ENCODE results near the gene DISP3.

Gene DISP3

GRCh38 chr1:11478571-11479374 is at the start of gene DISP3:
DISP3 (plus strand) TSS chr1:11479155; CDS start chr1:11500993, 21,838 bp downstream.
- H3K4me1 ChIP-seq (ENCODE audit: control insufficient read depth, insufficient read depth, low read length) = no peaks in the 10 kb centered on the region
- H3K27me3 ChIP-seq (ENCODE audit: control insufficient read depth, insufficient read depth, low read length) = peaks cover 31% of the 10 kb centered on the region
- H3K9ac ChIP-seq (ENCODE audit: low read length) = no peak within 1 kb of the TSS
- H3K4me3 ChIP-seq (ENCODE audit: low read length) = peak within 1 kb of the TSS; percentile 52
- no peaks in the 10 kb centered on the region for H3K36me3 ChIP-seq (ENCODE audit: control insufficient read depth, insufficient read depth, low read length)
- no peak within 1 kb of the TSS for H3K27ac ChIP-seq (ENCODE audit: low read depth, low read length)

- H3K4me1 ChIP-seq (ENCODE audit: control insufficient read depth, insufficient read depth, low read length) = no peaks in the 10 kb centered on the region
- H3K36me3 ChIP-seq (ENCODE audit: control insufficient read depth, insufficient read depth, low read length) = no peaks in the 10 kb centered on the region
- no peak overlapping the region for H3K27ac ChIP-seq (ENCODE audit: low read depth, low read length)
- H3K9ac ChIP-seq (ENCODE audit: low read length) = no peak overlapping the region
- no peak overlapping the region for H3K4me3 ChIP-seq (ENCODE audit: low read length)
- H3K27me3 ChIP-seq (ENCODE audit: control insufficient read depth, insufficient read depth, low read length) = no peaks in the 10 kb centered on the region
Observed at GRCh38 chr1:11429226-11429625, 49.7 kb upstream of the DISP3 start.

GRCh38 chr1:11429935-11430334 is 49.0 kb upstream of the DISP3 start:
- Histone ChIP-seq H3K27me3 (ENCODE audit: control insufficient read depth, insufficient read depth, low read length) (peaks cover 4% of the 10 kb centered on the region), H3K9ac (ENCODE audit: low read length) (no peak overlapping the region), H3K27ac (ENCODE audit: low read depth, low read length) (no peak overlapping the region), H3K4me3 (ENCODE audit: low read length) (no peak overlapping the region), H3K4me1 (ENCODE audit: control insufficient read depth, insufficient read depth, low read length) (no peaks in the 10 kb centered on the region), H3K36me3 (ENCODE audit: control insufficient read depth, insufficient read depth, low read length) (no peaks in the 10 kb centered on the region)

GRCh38 chr1:11431941-11432507 is 46.9 kb upstream of the DISP3 start:
- Histone ChIP-seq H3K27me3 (ENCODE audit: control insufficient read depth, insufficient read depth, low read length) (peaks cover 4% of the 10 kb centered on the region), H3K27ac (ENCODE audit: low read depth, low read length) (no peak overlapping the region), H3K9ac (ENCODE audit: low read length) (no peak overlapping the region), H3K4me3 (ENCODE audit: low read length) (no peak overlapping the region), H3K4me1 (ENCODE audit: control insufficient read depth, insufficient read depth, low read length) (no peaks in the 10 kb centered on the region), H3K36me3 (ENCODE audit: control insufficient read depth, insufficient read depth, low read length) (no peaks in the 10 kb centered on the region)

GRCh38 chr1:11432526-11432925 is 46.4 kb upstream of the DISP3 start:
- H3K4me3 ChIP-seq (ENCODE audit: low read length) = no peak overlapping the region
- no peaks in the 10 kb centered on the region for H3K36me3 ChIP-seq (ENCODE audit: control insufficient read depth, insufficient read depth, low read length)
- no peaks in the 10 kb centered on the region for H3K4me1 ChIP-seq (ENCODE audit: control insufficient read depth, insufficient read depth, low read length)
- H3K27me3 ChIP-seq (ENCODE audit: control insufficient read depth, insufficient read depth, low read length) = peaks cover 4% of the 10 kb centered on the region
- no peak overlapping the region for H3K9ac ChIP-seq (ENCODE audit: low read length)
- H3K27ac ChIP-seq (ENCODE audit: low read depth, low read length) = no peak overlapping the region

GRCh38 chr1:11434501-11434900 is 44.5 kb upstream of the DISP3 start:
- peaks cover 4% of the 10 kb centered on the region for H3K27me3 ChIP-seq (ENCODE audit: control insufficient read depth, insufficient read depth, low read length)
- H3K27ac ChIP-seq (ENCODE audit: low read depth, low read length) = no peak overlapping the region
- H3K36me3 ChIP-seq (ENCODE audit: control insufficient read depth, insufficient read depth, low read length) = no peaks in the 10 kb centered on the region
- H3K4me1 ChIP-seq (ENCODE audit: control insufficient read depth, insufficient read depth, low read length) = no peaks in the 10 kb centered on the region
- no peak overlapping the region for H3K4me3 ChIP-seq (ENCODE audit: low read length)
- H3K9ac ChIP-seq (ENCODE audit: low read length) = no peak overlapping the region

- Histone ChIP-seq H3K4me3 (ENCODE audit: low read length) (no peak overlapping the region), H3K27me3 (ENCODE audit: control insufficient read depth, insufficient read depth, low read length) (peaks cover 8% of the 10 kb centered on the region)
Observed at GRCh38 chr1:11434926-11435325, 44.0 kb upstream of the DISP3 start.

GRCh38 chr1:11438996-11439395 is 40.0 kb upstream of the DISP3 start:
- H3K27ac ChIP-seq (ENCODE audit: low read depth, low read length) = no peak overlapping the region
- H3K9ac ChIP-seq (ENCODE audit: low read length) = no peak overlapping the region
- no peaks in the 10 kb centered on the region for H3K4me1 ChIP-seq (ENCODE audit: control insufficient read depth, insufficient read depth, low read length)
- no peak overlapping the region for H3K4me3 ChIP-seq (ENCODE audit: low read length)
- H3K27me3 ChIP-seq (ENCODE audit: control insufficient read depth, insufficient read depth, low read length) = peaks cover 10% of the 10 kb centered on the region
- H3K36me3 ChIP-seq (ENCODE audit: control insufficient read depth, insufficient read depth, low read length) = no peaks in the 10 kb centered on the region

More at GRCh38 chr1:11434926-11435325, 44.0 kb upstream of the DISP3 start:
- Histone ChIP-seq H3K27ac (ENCODE audit: low read depth, low read length) (no peak overlapping the region), H3K36me3 (ENCODE audit: control insufficient read depth, insufficient read depth, low read length) (no peaks in the 10 kb centered on the region), H3K9ac (ENCODE audit: low read length) (no peak overlapping the region), H3K4me1 (ENCODE audit: control insufficient read depth, insufficient read depth, low read length) (no peaks in the 10 kb centered on the region)

- Histone ChIP-seq H3K4me1 (ENCODE audit: control insufficient read depth, insufficient read depth, low read length) (no peaks in the 10 kb centered on the region), H3K36me3 (ENCODE audit: control insufficient read depth, insufficient read depth, low read length) (no peaks in the 10 kb centered on the region), H3K9ac (ENCODE audit: low read length) (no peak overlapping the region), H3K27me3 (ENCODE audit: control insufficient read depth, insufficient read depth, low read length) (peaks cover 10% of the 10 kb centered on the region), H3K4me3 (ENCODE audit: low read length) (no peak overlapping the region), H3K27ac (ENCODE audit: low read depth, low read length) (no peak overlapping the region)
Observed at GRCh38 chr1:11441211-11441952, 37.6 kb upstream of the DISP3 start.

GRCh38 chr1:11443043-11443442 is 35.9 kb upstream of the DISP3 start:
- Histone ChIP-seq H3K4me3 (ENCODE audit: low read length) (no peak overlapping the region), H3K4me1 (ENCODE audit: control insufficient read depth, insufficient read depth, low read length) (no peaks in the 10 kb centered on the region), H3K27ac (ENCODE audit: low read depth, low read length) (no peak overlapping the region), H3K36me3 (ENCODE audit: control insufficient read depth, insufficient read depth, low read length) (no peaks in the 10 kb centered on the region), H3K9ac (ENCODE audit: low read length) (no peak overlapping the region), H3K27me3 (ENCODE audit: control insufficient read depth, insufficient read depth, low read length) (peaks cover 15% of the 10 kb centered on the region)

GRCh38 chr1:11443961-11444658 is 34.8 kb upstream of the DISP3 start:
- no peak overlapping the region for H3K9ac ChIP-seq (ENCODE audit: low read length)
- H3K4me3 ChIP-seq (ENCODE audit: low read length) = no peak overlapping the region
- H3K36me3 ChIP-seq (ENCODE audit: control insufficient read depth, insufficient read depth, low read length) = no peaks in the 10 kb centered on the region
- peaks cover 15% of the 10 kb centered on the region for H3K27me3 ChIP-seq (ENCODE audit: control insufficient read depth, insufficient read depth, low read length)
- no peak overlapping the region for H3K27ac ChIP-seq (ENCODE audit: low read depth, low read length)
- no peaks in the 10 kb centered on the region for H3K4me1 ChIP-seq (ENCODE audit: control insufficient read depth, insufficient read depth, low read length)

GRCh38 chr1:11444907-11445306 is 34.0 kb upstream of the DISP3 start:
- Histone ChIP-seq H3K4me3 (ENCODE audit: low read length) (no peak overlapping the region), H3K4me1 (ENCODE audit: control insufficient read depth, insufficient read depth, low read length) (no peaks in the 10 kb centered on the region), H3K27ac (ENCODE audit: low read depth, low read length) (no peak overlapping the region), H3K27me3 (ENCODE audit: control insufficient read depth, insufficient read depth, low read length) (peaks cover 11% of the 10 kb centered on the region), H3K36me3 (ENCODE audit: control insufficient read depth, insufficient read depth, low read length) (no peaks in the 10 kb centered on the region), H3K9ac (ENCODE audit: low read length) (no peak overlapping the region)
